HG02885 (cell line): ENCODE data around the gene ZSWIM1.
"Not testable (repeated sequence)": the region's sequence is repeated elsewhere in the genome, so short reads cannot be mapped to it uniquely, and the experiment has no call there.

ENCODE experiments used
- ATAC-seq: cut with Tn5 transposase; IDR thresholded peaks from one replicate; pipeline ENCODE4 v1.9.1; 2021; ENCODE audit warnings: mild to moderate bottlenecking; ENCODE audit not compliant: unreplicated experiment, poor library complexity

Gene ZSWIM1

GRCh38 chr20:45886590-45887345 lies 5.7 kb downstream of the ZSWIM1 start:
- ATAC-seq = no peak

- no peak for ATAC-seq
Measured at GRCh38 chr20:45887346-45887715, 6.3 kb downstream of the ZSWIM1 start, which contains the start of gene SPATA25. Gene SPATA25 (minus strand): TSS chr20:45887622. CDS start chr20:45887590, 32 bp downstream.

- ATAC-seq = no peak
Measured at GRCh38 chr20:45888681-45889080, 7.7 kb downstream of the ZSWIM1 start.

GRCh38 chr20:45890077-45890984 lies 9.3 kb downstream of the ZSWIM1 start:
- peak; percentile 27 for ATAC-seq

GRCh38 chr20:45890985-45891983 lies 10.3 kb downstream of the ZSWIM1 start, which contains the start of the genes CTSA and NEURL2:
Gene CTSA (plus strand): TSS chr20:45891335. CDS start chr20:45891569, 234 bp downstream.
Gene NEURL2 (minus strand): TSS chr20:45891208. CDS start chr20:45890991, 217 bp downstream.
- ATAC-seq = peak; percentile 78

GRCh38 chr20:45892049-45892825 lies 11.2 kb downstream of the ZSWIM1 start:
- ATAC-seq = no peak

- no peak for ATAC-seq
Measured at GRCh38 chr20:45892828-45893500, 11.9 kb downstream of the ZSWIM1 start.

- ATAC-seq = no peak
Measured at GRCh38 chr20:45893831-45894230, 12.8 kb downstream of the ZSWIM1 start.

GRCh38 chr20:45894797-45895196 lies 13.8 kb downstream of the ZSWIM1 start:
- ATAC-seq = no peak

- ATAC-seq = no peak
Measured at GRCh38 chr20:45896641-45897161, 15.7 kb downstream of the ZSWIM1 start.

- no peak for ATAC-seq
Measured at GRCh38 chr20:45897289-45897688, 16.3 kb downstream of the ZSWIM1 start.

- no peak for ATAC-seq
Measured at GRCh38 chr20:45897692-45898091, 16.7 kb downstream of the ZSWIM1 start.

- no peak for ATAC-seq
Measured at GRCh38 chr20:45898285-45898684, 17.3 kb downstream of the ZSWIM1 start.

- ATAC-seq = no peak
Measured at GRCh38 chr20:45899046-45899835, 18.2 kb downstream of the ZSWIM1 start.

- not testable (repeated sequence) for ATAC-seq
Measured at GRCh38 chr20:45901332-45901731, 20.3 kb downstream of the ZSWIM1 start.

- ATAC-seq = no peak
Measured at GRCh38 chr20:45902199-45902701, 21.2 kb downstream of the ZSWIM1 start.
